HG03095 (cell line): Measurements from ENCODE around the gene MARCHF9.

Source experiments
- ATAC-seq: cut with Tn5 transposase; IDR thresholded peaks from one replicate; pipeline ENCODE4 v1.9.1; 2021; ENCODE audit warnings: moderate library complexity; ENCODE audit not compliant: unreplicated experiment

MARCHF9 gene

DNA sequence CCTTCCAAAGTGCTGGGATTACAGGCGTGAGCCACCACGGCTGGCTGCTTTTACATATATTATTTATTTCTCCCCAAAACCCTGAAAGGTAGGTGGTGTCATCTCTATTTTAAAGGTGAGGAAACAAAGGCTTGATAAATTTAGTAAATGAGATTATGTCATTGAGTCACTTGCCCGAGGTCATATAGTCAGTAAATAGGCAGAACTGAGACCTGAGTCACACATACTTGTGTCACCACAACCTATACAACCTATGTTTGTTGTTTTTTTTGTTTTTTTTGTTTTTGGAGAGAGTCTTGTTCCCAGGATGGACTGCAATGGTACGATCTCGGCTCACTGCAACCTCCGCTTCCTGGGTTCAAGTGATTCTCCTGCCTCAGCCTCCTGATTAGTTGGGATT lies 40.5 kb downstream of the MARCHF9 start:
- ATAC-seq, result no peak

DNA sequence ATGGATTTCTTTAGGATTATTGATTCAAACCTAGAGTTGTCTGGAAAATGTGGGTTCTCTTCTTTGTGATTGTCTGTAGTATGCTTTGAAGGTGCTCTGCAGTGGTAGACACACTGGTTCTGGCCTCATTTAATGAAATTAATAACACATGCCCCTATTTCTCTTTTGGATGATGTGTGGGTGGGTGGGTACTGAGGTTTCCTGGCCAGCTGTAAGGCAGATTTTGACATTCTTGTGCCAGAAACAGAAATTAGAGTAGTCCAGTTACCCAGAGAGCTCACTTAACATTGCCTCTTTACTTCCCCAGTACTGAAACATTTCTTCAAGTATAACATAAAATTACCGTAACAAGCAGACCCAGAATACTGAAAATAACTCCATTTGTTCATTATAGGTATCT lies 42.1 kb downstream of the MARCHF9 start:
- ATAC-seq, result no peak

DNA sequence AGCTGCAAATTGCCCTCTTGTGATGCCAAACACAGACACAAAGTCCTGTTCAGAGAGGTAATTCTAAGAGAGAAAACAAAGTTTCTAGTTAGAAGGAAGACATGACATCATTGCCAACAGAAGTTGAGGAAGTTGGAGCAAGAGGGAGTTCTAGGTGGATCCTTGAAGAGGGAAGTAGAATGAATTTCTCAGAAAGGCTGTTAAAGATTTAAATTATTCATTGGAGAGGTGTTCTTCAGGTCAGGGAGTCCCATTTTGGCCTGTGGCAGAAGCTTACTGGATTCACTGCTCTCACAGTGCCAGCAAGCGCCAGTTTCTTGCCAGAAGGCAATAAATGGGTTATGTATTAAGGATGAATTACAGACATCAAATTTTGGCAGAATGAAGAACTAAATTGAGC lies 43.0 kb downstream of the MARCHF9 start:
- ATAC-seq, result no peak

DNA sequence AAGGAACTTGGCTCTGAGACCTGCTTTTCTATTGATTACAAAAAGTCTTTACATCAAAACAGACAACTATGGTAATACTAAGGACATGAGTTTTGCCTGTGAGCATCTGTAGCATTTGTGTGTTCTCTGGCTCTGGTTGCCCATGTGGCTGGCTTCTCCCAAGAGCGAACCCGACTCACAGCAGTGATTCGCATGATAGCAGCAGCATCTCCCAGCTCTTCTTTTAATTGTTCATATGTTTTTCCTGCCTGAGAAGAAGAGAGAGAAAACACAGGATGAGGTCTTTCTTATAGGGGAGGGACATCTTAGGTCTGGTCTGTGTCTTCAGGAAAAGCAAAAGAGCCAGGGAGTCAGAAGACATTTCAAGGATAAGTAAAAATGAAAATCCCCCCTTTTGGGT lies 46.1 kb downstream of the MARCHF9 start:
- ATAC-seq, result no peak

DNA sequence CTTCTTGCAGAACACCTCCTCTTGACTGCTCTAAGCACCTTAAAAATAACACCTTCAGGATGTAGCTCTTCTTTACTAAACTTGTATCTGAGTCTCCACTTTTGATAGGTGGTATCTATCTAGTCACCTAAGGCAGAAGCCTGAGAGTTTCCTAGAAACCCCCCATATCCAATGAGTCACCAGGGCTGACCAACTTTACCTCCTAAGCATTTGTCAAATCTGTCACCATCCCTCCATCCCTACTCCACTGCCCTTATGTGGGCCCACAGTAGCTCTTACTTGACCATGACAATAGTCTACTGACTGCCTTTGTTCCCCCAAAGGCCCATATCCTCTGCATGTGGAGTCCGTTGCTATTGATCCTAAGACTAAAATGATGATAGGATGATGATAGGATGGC lies 47.7 kb downstream of the MARCHF9 start:
- ATAC-seq, result no peak

DNA sequence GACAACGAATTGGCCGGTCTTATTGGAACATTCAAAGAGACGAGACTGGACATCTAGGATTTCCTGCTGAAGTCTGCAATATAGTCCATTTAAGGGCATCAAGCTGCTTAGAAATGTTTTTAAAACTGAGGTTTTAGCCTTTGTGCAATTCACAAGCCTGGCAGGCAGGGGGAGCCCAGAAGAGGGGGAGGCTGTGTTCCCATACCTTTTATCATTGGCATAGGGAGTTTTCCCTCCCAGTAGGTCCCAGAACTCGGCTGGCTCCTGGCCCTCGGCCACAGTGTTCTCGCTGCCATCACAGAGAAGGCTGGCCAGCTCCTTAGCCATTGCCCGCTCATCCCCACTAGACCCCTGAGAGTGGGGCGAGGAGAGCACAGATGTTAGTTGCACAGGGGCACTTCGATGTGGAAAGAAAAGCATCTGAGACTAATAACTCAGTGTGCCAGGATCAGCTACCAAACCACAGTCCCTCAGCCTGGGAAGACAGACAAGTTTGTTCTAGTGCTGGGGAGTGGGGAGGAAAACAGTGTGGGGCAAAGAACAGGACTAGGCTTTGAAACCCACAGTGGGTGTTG lies 48.5 kb downstream of the MARCHF9 start:
- no peak for ATAC-seq

DNA sequence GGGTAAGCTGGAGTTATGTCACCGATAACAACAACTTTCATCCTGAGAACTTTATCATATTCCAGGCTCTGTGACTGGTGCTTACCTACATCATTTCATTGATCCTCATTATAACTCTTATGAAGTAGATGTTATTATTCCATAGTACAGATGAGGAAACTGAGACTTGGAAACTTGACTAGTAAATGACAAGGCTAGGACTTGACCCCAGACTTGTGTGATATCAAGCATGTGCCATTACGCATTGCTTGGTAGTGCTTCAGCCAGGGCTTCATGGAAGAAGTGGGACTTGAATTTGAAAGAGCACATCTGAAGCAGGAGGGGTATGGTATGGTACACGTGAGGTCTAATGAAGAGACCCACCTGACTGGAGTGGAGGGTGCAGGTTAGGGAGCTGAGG lies 51.8 kb downstream of the MARCHF9 start:
- no peak for ATAC-seq

DNA sequence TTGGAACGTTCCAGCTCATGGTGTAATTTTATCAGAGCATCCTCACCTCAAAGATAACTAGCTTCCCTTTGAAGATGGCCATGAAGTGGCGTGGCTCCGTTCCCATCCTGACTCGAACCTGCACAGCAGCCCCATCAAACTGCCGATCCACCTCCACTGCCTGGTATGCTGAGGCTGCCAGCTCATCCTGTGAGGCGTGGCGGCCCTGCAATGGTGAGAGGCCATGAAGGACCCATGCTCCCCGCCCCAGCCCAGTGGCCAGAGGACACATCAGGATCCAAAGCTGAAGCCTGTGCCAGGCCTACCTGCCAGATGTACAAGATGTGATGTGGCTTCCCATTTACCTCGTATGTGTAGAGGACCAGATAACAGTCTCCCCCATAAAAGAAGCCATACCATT lies 52.4 kb downstream of the MARCHF9 start:
- ATAC-seq, result no peak

DNA sequence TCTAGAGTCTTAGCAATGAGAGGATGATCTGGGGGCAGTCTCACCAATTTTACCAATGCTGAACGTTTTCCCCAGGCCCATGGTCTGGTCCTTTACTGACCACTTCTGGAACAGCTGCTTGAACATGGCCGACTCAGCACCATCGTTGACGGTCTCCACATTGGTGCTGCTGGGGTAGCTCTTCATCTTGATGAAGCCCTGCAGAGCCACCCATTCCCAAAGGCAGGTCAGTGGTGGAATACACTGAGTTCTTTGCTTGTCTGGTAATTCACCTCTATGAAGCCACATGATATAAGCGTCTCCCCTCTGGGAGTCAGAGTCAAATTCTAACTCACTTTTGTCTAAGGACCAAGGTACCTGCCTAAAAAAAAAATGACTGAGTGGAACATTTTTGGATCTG lies 53.4 kb downstream of the MARCHF9 start:
- ATAC-seq, result no peak

DNA sequence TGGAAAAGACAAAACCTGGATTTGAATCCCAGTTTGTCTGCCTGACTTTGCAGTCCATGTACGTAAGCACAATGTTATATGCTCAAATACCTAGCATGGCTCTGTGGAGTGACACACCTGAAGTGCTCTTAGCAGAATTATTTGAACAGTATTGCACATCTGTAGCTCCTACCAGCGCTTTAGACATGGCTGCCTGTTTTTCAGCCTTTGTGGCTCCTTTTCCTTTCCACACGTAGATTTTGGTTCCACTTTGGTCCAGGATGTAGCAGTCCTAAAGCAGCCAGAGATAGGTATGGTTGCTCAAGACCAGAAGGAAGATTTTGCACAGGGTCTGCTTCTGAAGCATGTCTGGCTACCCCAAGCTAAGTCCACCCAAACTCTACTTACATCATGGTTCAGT lies 54.5 kb downstream of the MARCHF9 start:
- ATAC-seq, result no peak
